ENCODE measurements around the gene PRR5L.

PRR5L gene

DNA sequence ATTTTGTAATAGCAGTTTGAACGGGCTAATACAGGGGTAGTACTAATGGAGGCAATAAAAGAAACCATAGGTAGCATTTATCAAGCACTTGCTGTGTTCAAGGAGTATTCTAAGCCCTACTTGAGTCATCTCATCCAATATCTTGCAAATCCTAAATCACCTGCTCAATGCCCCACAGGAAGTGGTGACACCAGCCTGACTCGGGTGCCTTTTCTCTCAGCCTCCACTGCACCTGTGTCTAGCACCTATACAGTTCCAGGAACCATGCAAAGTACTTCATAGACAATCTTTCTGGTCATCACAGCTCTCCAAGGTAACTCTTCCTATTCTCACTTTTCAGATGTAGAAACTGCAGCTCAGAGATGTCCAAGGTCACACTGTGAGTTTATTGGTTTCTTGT, 98.0 kb downstream of the PRR5L start:
- Mint-ChIP-seq H3K27ac (no peak overlapping the region), H3K4me3 (no peak overlapping the region), H3K9me3 (peaks cover 2% of the 10 kb centered on the region), H3K27me3 (no peaks in the 10 kb centered on the region), H3K4me1 (peaks cover 35% of the 10 kb centered on the region), H3K36me3 (no peaks in the 10 kb centered on the region)
- no peak for ATAC-seq (ENCODE audit: low read depth)
- DNase-seq (ENCODE audit: low spot score in 2 of 2): no peak

DNA sequence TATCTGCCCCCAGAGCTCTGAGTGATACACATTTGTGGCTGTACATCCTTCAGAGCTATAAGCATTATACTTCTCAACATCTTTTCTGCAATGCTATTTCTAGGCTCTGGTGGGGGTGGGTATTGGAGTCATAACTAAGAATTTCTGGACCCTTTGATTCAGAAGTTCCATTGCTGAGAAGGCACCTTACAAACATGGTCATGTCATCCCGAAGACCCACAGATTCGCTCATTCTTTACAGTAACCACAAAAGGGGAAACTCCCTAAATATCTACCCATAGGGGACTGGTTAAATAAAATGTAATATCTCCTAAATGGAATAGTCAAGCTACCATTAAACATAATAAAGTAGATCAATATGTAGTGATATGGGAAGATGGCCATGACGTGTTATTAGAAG, 98.8 kb downstream of the PRR5L start:
- H3K27ac Mint-ChIP-seq: no peak overlapping the region
- DNase-seq (ENCODE audit: low spot score in 2 of 2) (no peak), ATAC-seq (ENCODE audit: low read depth) (no peak)
- H3K27me3 Mint-ChIP-seq: no peaks in the 10 kb centered on the region
- H3K9me3 Mint-ChIP-seq: peaks cover 2% of the 10 kb centered on the region
- H3K36me3 Mint-ChIP-seq: no peaks in the 10 kb centered on the region
- peaks cover 38% of the 10 kb centered on the region for H3K4me1 Mint-ChIP-seq
- no peak overlapping the region for H3K4me3 Mint-ChIP-seq

DNA sequence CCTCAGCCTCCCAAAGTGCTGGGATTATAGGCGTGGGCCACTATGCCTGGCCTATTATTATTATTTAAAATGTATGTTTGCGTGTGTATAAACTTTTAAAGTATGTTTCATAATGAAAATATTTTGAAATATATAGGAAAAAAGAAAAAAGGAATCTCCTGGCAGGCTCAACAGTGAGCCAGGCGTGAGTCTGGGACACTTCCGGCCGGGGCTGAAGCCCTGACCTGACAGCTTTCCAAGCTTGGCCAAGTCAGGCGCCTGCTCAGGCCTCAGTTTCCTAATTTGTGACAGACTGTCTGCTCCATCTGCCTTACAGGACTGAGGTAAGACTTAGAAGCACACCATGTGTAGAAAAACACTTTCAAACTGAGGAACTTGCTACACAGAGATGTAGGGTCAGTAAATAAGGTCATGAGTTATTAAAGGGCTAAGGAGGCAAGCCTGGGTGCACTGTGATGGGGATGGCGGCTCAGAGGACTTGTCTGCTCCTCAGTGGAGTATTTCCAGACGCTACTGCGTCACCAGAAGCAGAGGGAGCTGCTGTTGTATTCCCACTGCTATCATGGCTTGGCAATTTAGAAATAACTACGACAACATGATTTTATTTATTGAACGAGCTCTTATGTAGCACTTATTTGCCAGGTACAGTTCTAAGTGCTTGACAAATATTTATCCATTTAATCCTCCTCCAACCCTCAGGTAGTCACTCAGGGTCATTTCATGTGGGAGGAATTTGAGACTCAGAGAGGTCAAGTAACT, 100.1 kb downstream of the PRR5L start:
- Mint-ChIP-seq H3K27ac (no peak overlapping the region), H3K9me3 (peaks cover 2% of the 10 kb centered on the region), H3K4me3 (no peak overlapping the region), H3K4me1 (peaks cover 35% of the 10 kb centered on the region), H3K27me3 (no peaks in the 10 kb centered on the region), H3K36me3 (no peaks in the 10 kb centered on the region)
- ATAC-seq (ENCODE audit: low read depth) (no peak), DNase-seq (ENCODE audit: low spot score in 2 of 2) (no peak)

DNA sequence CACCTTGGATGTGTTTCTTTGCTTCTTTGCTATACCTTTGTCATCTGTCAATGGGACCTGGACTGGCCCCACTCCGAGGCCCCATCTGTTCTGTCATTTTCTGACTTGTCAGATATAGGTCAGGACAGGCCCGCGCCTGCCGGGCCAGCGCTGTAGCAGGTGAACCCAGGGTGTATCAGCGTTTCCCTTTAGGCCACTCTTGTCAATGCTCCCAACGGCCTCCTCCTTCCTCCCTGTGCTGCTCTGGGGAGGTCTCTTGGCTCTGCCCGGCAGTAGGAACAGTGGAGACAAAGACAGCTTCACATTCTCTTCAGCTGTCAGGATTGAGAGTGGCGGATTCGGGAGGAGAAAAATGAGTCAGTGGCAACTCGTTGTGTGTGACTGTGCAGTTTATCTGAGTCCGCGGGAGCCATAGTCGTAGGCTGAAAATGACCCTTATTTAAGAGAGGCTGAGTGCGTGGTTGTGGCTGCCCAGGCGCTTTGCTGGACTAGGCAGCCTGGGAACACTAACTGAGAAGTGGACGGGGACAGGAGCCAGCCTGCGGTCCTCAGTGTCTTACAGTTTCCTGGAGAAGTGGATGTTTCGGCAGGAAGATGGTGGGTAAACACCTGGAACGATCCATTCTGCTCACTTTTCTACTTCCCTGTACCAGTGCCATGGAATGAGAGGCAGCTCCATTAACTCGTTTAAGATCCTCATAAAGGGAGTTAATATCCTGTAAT, 102.3 kb downstream of the PRR5L start:
- DNase-seq (ENCODE audit: low spot score in 2 of 2) (no peak), ATAC-seq (ENCODE audit: low read depth) (no peak)
- H3K4me1 Mint-ChIP-seq: peaks cover 24% of the 10 kb centered on the region
- H3K4me3 Mint-ChIP-seq: no peak overlapping the region
- H3K27ac Mint-ChIP-seq: no peak overlapping the region
- H3K27me3 Mint-ChIP-seq: peaks cover under 1% of the 10 kb centered on the region
- no peaks in the 10 kb centered on the region for H3K36me3 Mint-ChIP-seq
- H3K9me3 Mint-ChIP-seq: no peaks in the 10 kb centered on the region

DNA sequence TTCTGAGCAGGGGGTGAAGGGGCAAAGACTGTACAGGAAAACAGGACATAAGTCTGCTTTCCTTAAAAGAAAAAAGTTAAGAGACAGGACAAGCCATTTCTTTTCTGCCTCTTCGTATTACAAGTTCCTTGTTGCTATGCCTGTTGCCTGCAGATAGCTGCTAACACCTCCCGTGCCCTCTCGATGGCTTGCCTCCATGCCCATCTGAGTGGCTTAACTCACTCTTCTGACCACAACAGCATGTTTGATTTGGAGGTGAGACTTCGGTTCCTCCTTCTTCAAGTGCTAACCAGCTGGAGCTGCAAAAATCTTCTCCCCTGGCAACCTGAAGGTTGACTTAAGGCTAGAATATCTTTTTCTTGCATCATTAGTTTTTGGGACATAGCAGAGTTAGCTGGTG, 103.1 kb downstream of the PRR5L start:
- Mint-ChIP-seq H3K36me3 (no peaks in the 10 kb centered on the region), H3K4me3 (no peak overlapping the region), H3K27me3 (peaks cover 1% of the 10 kb centered on the region), H3K4me1 (peaks cover 18% of the 10 kb centered on the region), H3K27ac (no peak overlapping the region), H3K9me3 (no peaks in the 10 kb centered on the region)
- DNase-seq (ENCODE audit: low spot score in 2 of 2) (no peak), ATAC-seq (ENCODE audit: low read depth) (no peak)

DNA sequence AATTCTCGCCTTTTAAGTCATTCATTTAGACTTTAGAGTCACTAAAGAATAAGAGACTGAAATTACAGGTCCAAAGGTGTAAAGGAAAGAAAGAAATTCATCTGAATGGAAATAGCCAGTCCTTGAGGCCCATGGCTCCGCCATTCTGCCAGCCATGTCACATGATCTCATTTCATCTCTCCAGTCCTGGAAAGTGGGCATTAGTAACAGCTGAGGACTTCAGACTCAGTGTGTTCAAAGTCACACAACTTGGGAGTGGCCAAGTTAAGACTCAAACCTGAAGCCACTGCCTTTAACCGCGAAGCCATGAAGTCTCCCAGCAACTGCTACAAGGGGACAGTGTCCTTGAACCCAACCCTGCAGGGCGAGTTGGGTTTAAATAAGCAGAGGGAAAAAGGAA, 103.7 kb downstream of the PRR5L start:
- Mint-ChIP-seq H3K4me3 (no peak overlapping the region), H3K36me3 (no peaks in the 10 kb centered on the region), H3K4me1 (peaks cover 14% of the 10 kb centered on the region), H3K27me3 (peaks cover 1% of the 10 kb centered on the region), H3K27ac (no peak overlapping the region), H3K9me3 (no peaks in the 10 kb centered on the region)
- DNase-seq (ENCODE audit: low spot score in 2 of 2) (no peak), ATAC-seq (ENCODE audit: low read depth) (no peak)

DNA sequence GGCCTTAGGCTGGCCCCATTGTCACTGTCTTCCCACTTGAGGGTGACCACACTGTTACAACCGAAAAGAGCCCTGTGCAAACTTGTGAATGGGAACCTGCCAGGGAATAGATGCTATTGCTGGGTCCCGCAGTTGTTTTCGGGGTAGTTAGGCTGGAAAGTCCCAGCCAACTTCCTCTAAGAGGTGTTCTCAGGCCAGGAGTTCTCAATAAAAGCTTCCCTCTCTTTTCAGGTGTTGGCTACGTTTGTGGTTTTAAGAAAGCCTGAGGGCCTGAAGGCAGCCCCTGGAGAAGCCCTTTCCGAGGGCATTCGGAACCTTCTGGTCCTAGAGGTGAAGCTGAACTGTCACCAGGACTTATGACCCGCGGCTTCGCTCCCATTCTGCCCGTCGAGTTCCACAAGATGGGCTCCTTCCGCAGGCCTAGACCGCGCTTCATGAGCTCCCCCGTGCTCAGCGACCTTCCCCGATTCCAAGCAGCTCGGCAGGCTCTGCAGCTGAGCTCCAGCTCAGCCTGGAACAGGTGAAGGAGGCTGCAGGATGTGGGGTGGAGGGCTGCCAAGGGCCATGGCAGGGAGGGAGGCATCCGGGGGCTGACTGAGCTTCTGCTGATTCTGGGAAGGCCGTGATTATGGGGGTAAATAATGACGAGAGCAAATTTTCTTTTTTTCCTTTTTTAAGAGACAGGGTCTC, 104.8 kb downstream of the PRR5L start:
- Mint-ChIP-seq H3K27me3 (peaks cover 1% of the 10 kb centered on the region), H3K27ac (peak overlapping the region; percentile 55), H3K4me3 (peak overlapping the region; percentile 28), H3K36me3 (no peaks in the 10 kb centered on the region), H3K9me3 (no peaks in the 10 kb centered on the region), H3K4me1 (peaks cover 14% of the 10 kb centered on the region)
- DNase-seq (ENCODE audit: low spot score in 2 of 2): no peak
- peak; percentile 79 for ATAC-seq (ENCODE audit: low read depth)

DNA sequence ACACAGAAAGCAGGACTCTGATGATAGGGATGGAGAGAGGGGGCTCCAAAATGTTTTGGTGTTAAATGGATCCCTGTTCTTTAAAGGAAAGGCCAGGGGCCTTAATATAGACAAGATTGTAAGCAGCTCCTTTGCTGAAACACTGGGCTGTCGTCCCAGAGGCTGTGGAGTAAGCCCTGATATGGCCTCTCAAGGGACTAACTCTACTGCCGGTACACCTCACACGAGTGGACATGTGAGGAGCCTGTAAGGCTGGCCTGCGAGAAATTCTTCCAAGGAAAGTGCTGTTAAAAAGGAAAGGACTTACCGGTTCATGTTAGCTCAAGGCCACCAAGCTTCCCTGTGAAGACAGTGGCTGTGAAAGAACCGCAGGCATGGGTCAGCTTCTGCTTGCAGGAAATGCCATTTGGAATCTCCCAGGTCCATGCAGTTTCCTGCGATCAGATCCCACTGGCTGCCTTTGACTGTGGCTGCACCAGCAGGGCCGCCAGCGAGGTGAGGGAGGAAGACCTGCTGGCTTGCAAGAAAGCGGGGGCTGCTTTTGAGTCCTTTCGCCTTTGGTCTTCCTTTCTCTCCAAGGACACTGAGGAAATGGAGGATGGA, 106.6 kb downstream of the PRR5L start:
- H3K27me3 Mint-ChIP-seq: peaks cover 1% of the 10 kb centered on the region
- no peak for ATAC-seq (ENCODE audit: low read depth)
- H3K36me3 Mint-ChIP-seq: no peaks in the 10 kb centered on the region
- no peak overlapping the region for H3K4me3 Mint-ChIP-seq
- H3K27ac Mint-ChIP-seq: no peak overlapping the region
- DNase-seq (ENCODE audit: low spot score in 2 of 2): no peak
- H3K4me1 Mint-ChIP-seq: peaks cover 22% of the 10 kb centered on the region
- no peaks in the 10 kb centered on the region for H3K9me3 Mint-ChIP-seq

DNA sequence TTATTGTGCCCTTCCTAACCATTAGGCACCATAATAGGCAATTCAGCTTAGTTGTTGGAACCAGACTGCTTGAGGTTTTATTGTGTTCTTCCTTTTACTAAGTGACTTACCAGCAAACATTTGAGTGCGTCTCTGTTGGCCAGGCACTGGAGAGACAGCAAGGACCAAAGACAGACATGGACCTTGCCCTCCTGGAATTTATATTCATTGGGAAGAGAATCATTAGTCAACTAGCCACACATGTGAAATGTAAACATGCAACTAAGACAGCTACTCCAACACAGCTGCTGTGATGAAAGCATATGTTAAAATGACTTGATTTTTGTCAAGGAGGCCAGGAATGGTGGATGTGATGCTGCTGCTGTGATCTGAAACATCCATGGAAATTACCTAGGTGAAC, 107.6 kb downstream of the PRR5L start:
- H3K9me3 Mint-ChIP-seq: no peaks in the 10 kb centered on the region
- H3K27ac Mint-ChIP-seq: no peak overlapping the region
- H3K4me1 Mint-ChIP-seq: peaks cover 23% of the 10 kb centered on the region
- DNase-seq (ENCODE audit: low spot score in 2 of 2) (no peak), ATAC-seq (ENCODE audit: low read depth) (no peak)
- no peaks in the 10 kb centered on the region for H3K36me3 Mint-ChIP-seq
- no peak overlapping the region for H3K4me3 Mint-ChIP-seq
- H3K27me3 Mint-ChIP-seq: peaks cover 1% of the 10 kb centered on the region

DNA sequence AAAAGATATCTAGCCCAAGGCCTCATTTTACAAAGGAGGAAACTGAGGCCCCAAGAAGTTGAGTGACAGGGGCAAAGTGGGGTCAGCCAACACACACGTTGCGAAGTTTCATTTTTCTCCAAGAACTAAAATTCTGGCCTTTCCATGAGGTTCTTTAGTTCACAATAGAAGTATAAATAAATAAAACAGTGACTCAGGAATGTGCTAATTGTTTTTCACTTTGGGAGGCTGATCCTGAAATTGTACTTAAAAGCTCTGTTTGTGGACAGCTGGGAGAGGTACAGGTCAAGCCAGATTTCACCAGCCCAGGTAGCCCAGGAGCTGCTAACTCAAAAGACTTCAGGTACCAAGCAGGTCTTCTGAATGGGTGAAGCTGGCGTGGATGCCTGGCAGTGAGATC, 108.7 kb downstream of the PRR5L start:
- no peaks in the 10 kb centered on the region for H3K36me3 Mint-ChIP-seq
- no peaks in the 10 kb centered on the region for H3K9me3 Mint-ChIP-seq
- ATAC-seq (ENCODE audit: low read depth) (no peak), DNase-seq (ENCODE audit: low spot score in 2 of 2) (no peak)
- H3K27ac Mint-ChIP-seq: no peak overlapping the region
- H3K27me3 Mint-ChIP-seq: peaks cover 1% of the 10 kb centered on the region
- no peak overlapping the region for H3K4me3 Mint-ChIP-seq
- H3K4me1 Mint-ChIP-seq: peaks cover 30% of the 10 kb centered on the region

DNA sequence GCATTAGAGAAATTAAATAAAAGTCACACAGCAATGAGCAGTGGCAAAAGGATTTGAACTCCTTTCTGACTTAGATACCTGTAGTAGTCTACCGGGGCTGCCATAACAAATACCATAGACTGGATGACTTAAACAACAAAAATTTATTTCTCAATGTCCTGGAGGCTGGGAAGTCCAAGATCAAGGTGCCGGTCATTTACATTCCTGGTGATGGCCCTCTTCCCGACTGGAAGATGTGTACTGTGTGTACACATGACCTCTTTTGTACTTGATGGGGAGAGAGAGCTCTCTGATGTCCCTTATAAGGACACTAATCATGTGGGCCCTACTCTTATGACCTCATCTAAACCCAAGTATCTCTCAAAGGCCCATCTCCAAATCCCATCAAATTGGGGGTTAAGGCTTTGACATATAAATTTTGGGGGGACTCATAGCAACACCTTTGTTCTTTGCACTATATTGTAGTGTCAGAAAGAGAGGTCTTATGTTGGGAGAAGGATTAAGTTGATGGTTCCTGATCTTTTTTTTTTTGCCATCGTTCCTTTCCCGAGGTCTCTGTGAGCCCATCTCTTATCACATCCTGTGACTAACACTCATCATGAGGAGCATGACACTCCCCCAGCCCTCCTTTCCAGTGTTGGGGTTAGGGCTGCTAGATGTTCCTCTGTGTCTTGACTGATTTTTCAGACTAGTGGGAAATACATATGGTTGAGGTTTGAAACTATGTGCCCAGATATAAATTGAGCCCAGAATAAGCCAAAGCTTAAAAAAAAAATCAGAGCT, 109.7 kb downstream of the PRR5L start:
- Mint-ChIP-seq H3K4me1 (peaks cover 31% of the 10 kb centered on the region), H3K4me3 (no peak overlapping the region), H3K36me3 (no peaks in the 10 kb centered on the region), H3K27ac (no peak overlapping the region), H3K27me3 (peaks cover 1% of the 10 kb centered on the region), H3K9me3 (no peaks in the 10 kb centered on the region)
- ATAC-seq (ENCODE audit: low read depth) (no peak), DNase-seq (ENCODE audit: low spot score in 2 of 2) (no peak)

DNA sequence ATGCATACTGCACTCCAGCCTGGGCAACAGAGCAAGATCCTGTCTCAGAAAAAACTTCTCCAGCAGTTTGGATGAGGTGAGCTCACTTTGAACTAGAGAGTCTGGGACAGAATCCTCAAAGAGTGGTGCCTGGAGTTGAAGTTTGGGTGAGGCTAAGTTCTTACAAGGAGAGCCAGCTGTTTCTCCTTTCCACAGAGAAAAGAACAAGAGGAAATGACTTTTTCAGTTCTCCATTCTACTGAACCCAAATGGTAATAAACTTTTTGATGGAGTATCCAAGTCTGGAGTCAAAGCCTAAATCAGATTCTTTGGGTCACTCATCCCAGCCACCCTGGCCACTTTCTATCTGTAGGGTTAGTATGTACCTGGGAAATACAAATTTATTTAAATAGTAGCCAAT, 111.3 kb downstream of the PRR5L start:
- Mint-ChIP-seq H3K4me1 (peaks cover 35% of the 10 kb centered on the region), H3K27me3 (peaks cover 1% of the 10 kb centered on the region), H3K36me3 (no peaks in the 10 kb centered on the region), H3K9me3 (no peaks in the 10 kb centered on the region), H3K4me3 (no peak overlapping the region), H3K27ac (peak overlapping the region; percentile 35)
- no peak for DNase-seq (ENCODE audit: low spot score in 2 of 2)
- no peak for ATAC-seq (ENCODE audit: low read depth)

DNA sequence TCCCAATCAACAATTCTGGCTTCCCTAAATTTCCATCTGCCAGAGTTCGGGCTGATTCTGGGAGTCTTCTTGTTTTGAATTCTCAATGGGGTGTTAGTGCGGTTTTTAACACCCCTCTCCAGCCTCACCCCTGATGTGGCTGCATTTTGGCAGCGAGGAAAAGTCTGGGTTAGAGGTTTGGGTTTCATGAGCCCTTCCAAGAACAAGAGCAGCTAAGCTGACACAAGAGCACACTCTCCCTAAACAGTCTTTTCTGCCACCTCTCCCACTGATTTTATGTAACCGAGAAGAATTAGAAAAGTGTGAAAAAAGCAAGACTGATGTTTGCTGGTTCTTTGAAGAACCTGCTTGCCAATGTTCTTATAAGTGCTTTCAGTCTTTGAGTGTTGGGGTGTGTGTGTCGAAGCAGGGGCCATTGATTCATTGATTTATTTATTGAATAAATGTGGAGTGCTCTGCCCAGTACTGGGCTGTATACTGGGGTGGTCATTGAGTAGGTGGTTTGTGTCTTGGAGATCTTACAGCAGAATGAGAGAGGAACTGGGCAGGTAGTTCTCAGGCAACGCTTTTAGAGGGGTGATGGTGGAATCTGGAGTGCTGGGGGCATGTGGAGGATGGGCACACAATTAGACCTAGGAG, 112.5 kb downstream of the PRR5L start:
- no peak for DNase-seq (ENCODE audit: low spot score in 2 of 2)
- H3K36me3 Mint-ChIP-seq: no peaks in the 10 kb centered on the region
- H3K4me3 Mint-ChIP-seq: peak overlapping the region; percentile 11
- ATAC-seq (ENCODE audit: low read depth): no peak
- peaks cover 38% of the 10 kb centered on the region for H3K4me1 Mint-ChIP-seq
- no peak overlapping the region for H3K27ac Mint-ChIP-seq
- no peaks in the 10 kb centered on the region for H3K9me3 Mint-ChIP-seq
- H3K27me3 Mint-ChIP-seq: no peaks in the 10 kb centered on the region
